DMS79 (cell line): ENCODE measurements around the gene ANKZF1.
A peak's percentile ranks its signal among the peaks of the same experiment; 100 is the strongest.
"Not testable (repeated sequence)": the region's sequence is repeated elsewhere in the genome, so short reads cannot be mapped to it uniquely, and the experiment has no call there.

Experiments
- DNase-seq: peaks from one replicate; lab custom pipeline; 2025; lab: John Stamatoyannopoulos, UW

Gene ANKZF1

GRCh38 chr2:219253753-219254589, 24.4 kb downstream of the ANKZF1 start, which contains the start of gene TUBA4A:
Gene TUBA4A, minus strand, starts transcription at chr2:219253918. Its CDS starts 60 bp downstream, at chr2:219253858.
- peak; percentile 33 for DNase-seq

- DNase-seq, result no peak
Measured at GRCh38 chr2:219254590-219255201, 25.1 kb downstream of the ANKZF1 start.

GRCh38 chr2:219258942-219259341, 29.3 kb downstream of the ANKZF1 start:
- not testable (repeated sequence) for DNase-seq

- DNase-seq, result no peak
Measured at GRCh38 chr2:219261024-219261855, 31.6 kb downstream of the ANKZF1 start.

DNA sequence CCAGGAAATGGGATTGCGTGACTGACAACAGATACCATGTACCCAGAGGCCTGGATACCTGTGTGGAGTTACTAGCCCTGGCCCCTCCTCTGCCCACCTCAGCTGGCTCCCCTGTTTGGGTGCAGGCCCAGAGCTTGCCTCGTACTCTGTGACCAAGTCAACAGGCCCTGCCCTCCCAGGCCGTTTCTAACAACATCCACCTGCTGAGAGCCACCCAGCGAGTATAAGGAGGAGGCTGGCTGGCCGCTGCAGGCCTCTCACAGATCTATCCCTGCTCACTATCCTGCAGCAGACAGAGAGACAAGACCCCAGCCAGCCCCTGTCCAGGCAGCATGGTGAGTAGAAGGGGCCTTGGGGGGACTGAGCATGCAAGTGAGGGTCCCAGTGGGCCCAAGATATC, 36.6 kb downstream of the ANKZF1 start:
- no peak for DNase-seq

- no peak for DNase-seq
Measured at GRCh38 chr2:219266886-219267285, 37.3 kb downstream of the ANKZF1 start.

GRCh38 chr2:219268294-219268693, 38.7 kb downstream of the ANKZF1 start:
- no peak for DNase-seq

- DNase-seq, result peak; percentile 58
Measured at GRCh38 chr2:219269362-219270054, 39.9 kb downstream of the ANKZF1 start.

GRCh38 chr2:219270055-219270372, 40.4 kb downstream of the ANKZF1 start:
- DNase-seq, result no peak

DNA sequence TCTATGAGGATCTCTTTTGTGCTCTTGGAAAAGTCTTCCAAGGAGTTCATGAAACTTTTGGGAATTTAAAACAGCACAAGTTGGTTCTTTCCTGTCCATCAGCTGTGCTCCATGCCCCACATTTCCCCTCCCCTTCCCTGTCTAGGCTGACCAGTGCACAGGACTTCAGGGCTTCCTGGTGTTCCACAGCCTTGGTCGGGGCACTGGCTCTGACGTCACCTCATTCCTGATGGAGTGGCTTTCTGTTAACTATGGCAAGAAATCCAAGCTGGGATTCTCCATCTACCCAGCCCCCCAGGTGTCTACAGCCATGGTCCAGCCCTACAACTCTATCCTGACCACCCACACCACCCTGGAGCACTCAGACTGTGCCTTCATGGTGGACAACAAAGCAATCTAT, 41.4 kb downstream of the ANKZF1 start:
- no peak for DNase-seq

DNA sequence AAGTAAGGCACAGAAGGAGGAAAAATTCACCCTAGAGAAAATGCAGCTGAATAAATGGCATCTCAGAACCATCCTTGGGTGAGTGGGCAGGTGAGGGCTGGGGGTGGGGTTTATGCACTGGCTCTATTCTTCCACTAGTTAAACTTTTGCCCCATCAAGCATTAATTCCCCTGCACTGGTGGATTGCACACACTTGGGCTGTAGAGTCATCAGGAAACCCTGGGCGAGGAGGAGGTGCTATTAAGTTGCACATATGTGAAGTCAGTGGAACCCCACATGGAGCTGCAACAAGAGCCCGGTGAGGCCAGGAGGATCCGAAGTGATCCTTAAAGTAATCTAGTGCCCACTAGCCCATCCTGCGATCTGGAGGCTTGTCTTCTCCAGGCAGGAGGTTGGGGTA, 42.8 kb downstream of the ANKZF1 start:
- DNase-seq, result no peak

DNA sequence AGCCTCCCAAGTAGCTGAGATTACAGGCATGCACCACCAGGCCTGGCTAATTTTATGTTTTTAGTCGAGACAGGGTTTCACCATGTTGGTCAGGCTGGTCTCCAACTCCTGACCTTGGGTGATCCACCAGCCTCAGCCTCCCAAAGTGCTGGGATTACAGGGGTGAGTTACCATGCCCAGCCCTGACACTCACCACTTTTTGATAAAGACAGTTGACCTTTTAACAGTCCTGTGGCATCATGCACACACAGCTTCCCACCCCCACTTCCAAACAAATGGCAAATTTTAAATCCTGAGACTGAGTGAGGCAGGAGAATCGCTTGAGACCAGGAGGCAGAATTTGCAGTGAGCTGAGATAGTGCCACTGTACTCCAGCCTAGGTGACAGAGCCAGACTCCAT, 43.4 kb downstream of the ANKZF1 start:
- DNase-seq, result no peak

DNA sequence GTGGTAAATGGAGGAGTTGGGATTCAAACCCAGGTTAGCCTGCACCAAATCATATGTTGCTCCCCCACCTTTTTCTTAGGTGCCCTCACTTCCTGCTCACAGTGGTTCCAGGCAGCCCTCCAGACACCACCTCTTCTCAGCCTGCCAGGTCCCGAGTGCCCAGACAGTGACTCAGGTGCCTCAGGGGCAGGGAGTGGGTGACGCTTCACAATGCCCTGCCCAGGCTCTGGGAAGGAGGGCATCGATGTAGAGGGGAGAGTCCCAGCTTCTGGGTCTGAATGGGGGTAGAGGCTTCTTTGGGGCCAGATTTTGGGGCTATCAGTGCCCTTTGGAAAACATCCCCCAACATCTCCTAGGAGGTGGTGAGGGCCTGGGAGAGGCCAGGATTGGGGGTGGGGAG, 44.3 kb downstream of the ANKZF1 start:
- DNase-seq, result no peak

DNA sequence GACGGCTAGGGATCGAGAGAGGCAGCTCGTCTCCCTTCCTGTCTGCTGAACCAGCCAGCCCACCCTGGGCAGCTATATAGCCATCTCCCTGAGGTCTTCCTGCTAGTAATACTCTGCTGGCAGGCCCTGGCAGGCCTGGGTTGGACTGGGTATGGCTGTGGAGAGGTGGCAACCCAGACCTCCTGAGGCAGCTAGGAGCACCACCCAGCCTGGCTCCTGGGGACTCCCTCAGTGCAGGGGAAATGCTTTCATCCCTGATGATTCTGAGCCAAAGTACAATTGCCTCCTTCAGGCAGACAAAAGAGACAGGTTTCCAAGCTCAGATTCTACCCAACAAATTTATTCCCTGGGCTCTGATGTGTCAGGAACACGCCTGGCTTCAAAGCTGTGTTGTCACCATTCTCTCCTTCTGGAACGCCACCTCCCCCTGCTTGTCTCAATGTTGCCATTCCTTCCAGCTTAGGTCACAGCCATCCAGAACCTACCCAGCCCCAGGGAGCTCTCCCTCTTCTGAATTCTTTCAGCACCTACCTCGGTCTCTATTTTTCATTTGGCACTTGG, 44.8 kb downstream of the ANKZF1 start:
- no peak for DNase-seq

DNA sequence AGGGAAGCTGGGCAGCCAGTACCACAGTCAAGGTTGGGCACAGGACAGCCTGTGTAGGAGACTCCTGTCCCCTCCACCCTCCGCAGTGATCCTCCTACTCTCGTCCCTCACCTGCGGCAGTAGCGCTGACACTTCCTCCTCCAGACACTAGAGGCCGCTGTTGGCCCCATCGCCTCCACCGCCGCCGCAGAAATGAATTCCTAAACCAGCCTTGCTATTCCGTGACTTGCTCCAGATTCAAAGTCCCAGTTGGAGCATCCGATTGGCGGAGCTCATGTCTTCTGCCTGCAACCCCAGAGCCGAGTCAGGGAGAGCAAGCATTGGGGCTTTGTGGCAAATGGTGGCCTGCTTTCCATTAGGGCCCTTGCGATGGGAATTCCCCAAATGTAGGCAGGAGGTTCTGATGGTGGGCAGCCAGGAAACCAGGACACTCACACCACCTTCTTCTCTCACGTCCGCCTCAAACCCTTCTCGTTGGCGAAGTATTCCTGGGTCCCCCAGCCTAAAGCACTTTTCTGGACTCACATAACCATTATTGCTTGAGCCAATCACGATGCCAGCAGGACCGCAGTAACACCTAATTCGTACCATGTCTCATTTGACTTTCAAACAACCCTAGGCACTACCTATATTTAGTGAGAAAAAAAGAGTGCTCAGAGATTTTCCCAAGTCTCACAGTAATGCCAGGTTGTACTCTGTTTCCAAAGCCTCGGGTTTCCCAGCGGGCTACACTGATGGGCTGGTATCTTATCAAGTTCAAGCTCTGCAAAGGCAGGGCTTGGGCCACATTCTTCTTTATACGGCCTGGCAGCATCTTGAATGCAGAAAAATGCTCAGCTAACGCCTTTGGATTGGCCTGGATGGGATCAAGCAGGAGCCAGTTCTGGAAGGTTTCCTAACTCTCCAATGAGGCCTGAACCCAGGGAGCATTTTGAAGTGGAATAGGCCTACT, 48.4 kb downstream of the ANKZF1 start:
- DNase-seq, result peak; percentile 48

DNA sequence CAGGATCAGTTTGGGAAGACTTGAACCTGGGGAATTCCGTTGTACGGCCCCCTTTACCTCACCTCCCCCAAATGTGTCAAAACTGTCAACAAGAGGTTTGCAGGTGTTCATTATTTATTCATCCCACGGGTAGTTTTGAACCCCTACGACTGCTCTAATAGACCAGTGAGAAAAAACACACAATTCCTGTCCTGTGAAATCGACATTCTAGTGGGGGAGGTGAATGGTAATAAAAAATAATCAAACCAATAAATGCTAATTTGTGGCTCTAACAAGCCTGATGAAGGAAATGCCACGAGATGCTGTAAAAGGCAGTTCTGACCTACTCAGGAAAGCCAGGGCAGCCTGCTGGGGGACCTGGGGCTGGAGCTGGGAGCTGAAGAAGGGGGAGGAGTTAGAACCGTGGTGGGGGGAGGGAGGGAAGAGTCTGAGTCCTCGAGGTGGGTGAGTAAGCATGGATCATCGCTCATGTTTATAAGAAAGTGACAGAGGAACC, 49.1 kb downstream of the ANKZF1 start:
- DNase-seq, result no peak

DNA sequence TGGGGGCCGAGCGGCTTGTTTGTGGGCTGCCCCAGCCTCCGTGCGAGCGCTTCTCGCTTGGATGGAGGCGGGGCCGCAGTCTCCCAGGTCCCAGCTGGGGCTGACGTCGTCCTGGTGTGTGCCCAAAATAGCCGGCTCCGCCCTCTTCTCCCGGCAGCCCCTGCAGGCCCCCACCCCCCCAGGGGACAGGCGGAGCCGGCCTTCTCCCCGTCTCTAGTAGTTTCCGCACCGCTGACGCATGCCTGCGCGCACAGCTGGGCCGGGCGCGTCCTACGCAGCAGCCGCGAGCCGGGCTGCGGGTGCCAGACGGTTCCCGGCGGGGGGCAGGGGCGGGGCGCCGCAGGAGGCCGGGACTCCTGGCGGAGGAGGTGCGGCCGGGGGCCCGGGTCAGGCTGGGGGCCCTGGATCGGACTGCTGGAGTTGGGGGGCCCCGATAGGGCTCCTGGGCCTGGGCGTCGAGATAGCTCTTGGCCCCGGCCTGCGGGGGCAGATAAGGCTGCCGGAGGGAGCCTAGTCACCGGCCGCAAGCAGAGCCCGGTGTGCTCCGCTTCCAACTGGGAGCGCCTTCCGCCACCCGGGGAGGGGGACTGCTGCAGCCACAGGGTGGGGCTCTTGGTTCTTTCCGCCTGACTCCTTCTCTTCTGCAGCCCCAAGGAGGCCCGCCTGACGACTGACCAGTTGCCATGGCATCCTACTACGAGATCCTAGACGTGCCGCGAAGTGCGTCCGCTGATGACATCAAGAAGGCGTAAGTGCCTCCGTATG, 49.7 kb downstream of the ANKZF1 start, which contains the start of gene DNAJB2:
Gene DNAJB2 (plus strand): TSS at position 216 of the 765 bp plus-strand sequence. CDS start 468 bp downstream, at position 684.
- DNase-seq, result peak; percentile 95

GRCh38 chr2:219279916-219280516, 50.4 kb downstream of the ANKZF1 start:
- DNase-seq, result no peak

GRCh38 chr2:219280651-219281050, 51.0 kb downstream of the ANKZF1 start:
- no peak for DNase-seq
